Measurements from ENCODE around the gene VPS16. TPM values are rescaled to one million over a fixed set of nuclear protein-coding genes. Genes with fewer than 3 reads are reported as not detected.

The VPS16 gene
- total RNA-seq, 1 experiment from 2014 or later = 26.2 TPM

- Mint-ChIP-seq H3K27ac (no peak overlapping the region), H3K27me3 (ENCODE audit: low read depth) (peaks cover 54% of the 10 kb centered on the region), H3K36me3 (no peaks in the 10 kb centered on the region), H3K4me3 (no peak overlapping the region), H3K4me1 (peaks cover 15% of the 10 kb centered on the region), H3K9me3 (peaks cover 4% of the 10 kb centered on the region; the same call in 1 of the 2 replicates)
- ChIA-PET CTCF (interaction anchor here (1.7 kb wide), 1 partner anchor 34 kb away, joined by 16 read pairs; no protein-coding TSS in a partner anchor), POLR2A (no interaction called here)
- ATAC-seq (no peak), DNase-seq (ENCODE audit: low spot score) (no peak)
- TF ChIP-seq ZSCAN18 (CRISPR knock-in tag; IDR thresholded peaks at IDR 0.05) = no peak
- no peak for TF ChIP-seq ZNF416 (CRISPR knock-in tag; IDR thresholded peaks at IDR 0.05)
- TF ChIP-seq ARID4B (CRISPR knock-in tag; IDR thresholded peaks at IDR 0.05; ENCODE audit: borderline replicate concordance) = no peak
- no peak for TF ChIP-seq NFATC4 (CRISPR knock-in tag; IDR thresholded peaks at IDR 0.05)
- no peak for TF ChIP-seq GABPB1 (CRISPR knock-in tag; IDR thresholded peaks at IDR 0.05)
- no peak for TF ChIP-seq ZNF512 (CRISPR knock-in tag; IDR thresholded peaks at IDR 0.05; ENCODE audit: borderline replicate concordance)
- TF ChIP-seq ZNF138 (CRISPR knock-in tag; conservative IDR thresholded peaks at IDR 0.05) = no peak
- TF ChIP-seq E2F4 (CRISPR knock-in tag; IDR thresholded peaks at IDR 0.05; ENCODE audit: borderline replicate concordance, low read depth) = no peak
Observed at GRCh38 chr20:2817891-2818595, 22.5 kb upstream of the VPS16 start.

- H3K4me1 Mint-ChIP-seq = peaks cover 15% of the 10 kb centered on the region
- H3K36me3 Mint-ChIP-seq = no peaks in the 10 kb centered on the region
- no peak for TF ChIP-seq JUN (CRISPR knock-in tag; IDR thresholded peaks at IDR 0.05)
- no peak for TF ChIP-seq IRF2 (CRISPR knock-in tag; IDR thresholded peaks at IDR 0.05; ENCODE audit: borderline replicate concordance, low read depth)
- no peak for TF ChIP-seq ZNF121 (CRISPR knock-in tag; IDR thresholded peaks at IDR 0.05)
- TF ChIP-seq NR3C1 (CRISPR knock-in tag; conservative IDR thresholded peaks at IDR 0.05; ENCODE audit: low read depth) = no peak
- 0 out of 2 replicates have a peak, but pooled peaks have one; percentile 1 for TF ChIP-seq SP1 (CRISPR knock-in tag; conservative IDR thresholded peaks at IDR 0.05)
- no peak for TF ChIP-seq SMAD4 (CRISPR knock-in tag; IDR thresholded peaks at IDR 0.05)
- no peak for TF ChIP-seq FOXK1 (CRISPR knock-in tag; IDR thresholded peaks at IDR 0.05)
- 0 out of 2 replicates have a peak, but pooled peaks have one; percentile 19 for TF ChIP-seq ZNF281 (CRISPR knock-in tag; IDR thresholded peaks at IDR 0.05)
- TF ChIP-seq KAT7 (CRISPR knock-in tag; IDR thresholded peaks at IDR 0.05; ENCODE audit: borderline replicate concordance) = no peak
- TF ChIP-seq ZNF263 (CRISPR knock-in tag; IDR thresholded peaks at IDR 0.05; ENCODE audit: low read depth) = no peak
- TF ChIP-seq USF1 (CRISPR knock-in tag; IDR thresholded peaks at IDR 0.05) = no peak
- POLR2A ChIA-PET = interaction anchor here (1.5 kb wide), 1 partner anchor 13 kb away, joined by 3 read pairs; no protein-coding TSS in a partner anchor
- H3K9me3 Mint-ChIP-seq = no peaks in the 10 kb centered on the region
- CTCF ChIA-PET = interaction anchor here (1.0 to 2.6 kb wide), 4 partner anchors 19 to 121 kb away, joined by 4 to 11 read pairs (median 7); partner anchors contain the start of gene CPXM1
- ATAC-seq = peak; percentile 69
- H3K27me3 Mint-ChIP-seq (ENCODE audit: low read depth) = peaks cover 50% of the 10 kb centered on the region
- peak; percentile 42 for DNase-seq (ENCODE audit: low spot score)
- H3K27ac Mint-ChIP-seq = no peak overlapping the region
- H3K4me3 Mint-ChIP-seq = peak overlapping the region; percentile 65
Observed at GRCh38 chr20:2820084-2820895, 20.3 kb upstream of the VPS16 start.
